ENCODE results near the gene PTPRD.

Gene PTPRD

GRCh38 chr9:8287501-8287900 lies 2325.3 kb downstream of the PTPRD start:
- POLR2A ChIA-PET, result no interaction called here
- CTCF ChIA-PET, result no interaction called here
- TF ChIP-seq ZNF473 (tag by site-specific recombination; IDR thresholded peaks at IDR 0.05) (no peak), ZNF560 (tag by site-specific recombination; IDR thresholded peaks at IDR 0.05; ENCODE audit: borderline replicate concordance) (no peak), BCL6B (tag by site-specific recombination; IDR thresholded peaks at IDR 0.05) (no peak), ZBTB11 (tag by site-specific recombination; conservative IDR thresholded peaks at IDR 0.05; ENCODE audit: low read depth) (no peak), ZNF140 (tag by site-specific recombination; IDR thresholded peaks at IDR 0.05) (no peak), ZNF449 (tag by site-specific recombination; IDR thresholded peaks at IDR 0.05) (no peak), ZNF266 (tag by site-specific recombination; IDR thresholded peaks at IDR 0.05; ENCODE audit: low read depth) (no peak), MEIS1 (CRISPR knock-in tag; IDR thresholded peaks at IDR 0.05; ENCODE audit: borderline replicate concordance) (no peak), ZNF48 (tag by site-specific recombination; IDR thresholded peaks at IDR 0.05) (no peak), ZNF354C (tag by site-specific recombination; IDR thresholded peaks at IDR 0.05; ENCODE audit: borderline replicate concordance, low read depth) (no peak), FEZF1 (tag by site-specific recombination; IDR thresholded peaks at IDR 0.05) (no peak), ZNF585B (tag by site-specific recombination; IDR thresholded peaks at IDR 0.05) (no peak), ZSCAN5A (tag by site-specific recombination; IDR thresholded peaks at IDR 0.05) (no peak), ZBTB17 (tag by site-specific recombination; IDR thresholded peaks at IDR 0.05) (no peak), ZNF707 (tag by site-specific recombination; IDR thresholded peaks at IDR 0.05) (no peak)
- H3K27ac ChIP-seq (ENCODE audit: extremely low read depth, low read depth, low read length), result no peak overlapping the region
- H3K9me3 ChIP-seq (ENCODE audit: control insufficient read depth, insufficient read depth, low read depth, low read length), result no peaks in the 10 kb centered on the region
- no peaks in the 10 kb centered on the region for H3K36me3 ChIP-seq (ENCODE audit: control insufficient read depth in 2 of 2, insufficient read depth in 1 of 2, low read length in 2 of 2)
- no peak overlapping the region for H3K4me3 ChIP-seq (ENCODE audit: low read depth, low read length)
- H3K4me1 ChIP-seq (ENCODE audit: control insufficient read depth, insufficient read depth, low read length), result no peaks in the 10 kb centered on the region

- Histone ChIP-seq H3K4me3 (ENCODE audit: low read depth, low read length) (no peak overlapping the region), H3K9me3 (ENCODE audit: control insufficient read depth, insufficient read depth, low read depth, low read length) (no peaks in the 10 kb centered on the region), H3K36me3 (ENCODE audit: control insufficient read depth in 2 of 2, insufficient read depth in 1 of 2, low read length in 2 of 2) (no peaks in the 10 kb centered on the region), H3K4me1 (ENCODE audit: control insufficient read depth, insufficient read depth, low read length) (no peaks in the 10 kb centered on the region), H3K27ac (ENCODE audit: extremely low read depth, low read depth, low read length) (no peak overlapping the region)
- no peak for TF ChIP-seq WT1 (tag by site-specific recombination; IDR thresholded peaks at IDR 0.05)
- CTCF ChIA-PET, result interaction anchor here (0.6 to 1.0 kb wide), 2 partner anchors 9 to 479 kb away, joined by 4 to 6 read pairs; no protein-coding TSS in a partner anchor
- POLR2A ChIA-PET, result no interaction called here
Observed at GRCh38 chr9:8284884-8285283, 2327.9 kb downstream of the PTPRD start.
